ENCODE measurements around the gene PTPN4. TPM values are rescaled to one million over a fixed set of nuclear protein-coding genes. Genes with fewer than 3 reads are reported as not detected.

PTPN4 gene
- total and polyA plus RNA-seq, 10 of the 15 experiments (the other 5 are each of a cell fraction or from before 2014, with no cell fraction given) = 5.0 to 29.7 (median 23.7) TPM

DNA sequence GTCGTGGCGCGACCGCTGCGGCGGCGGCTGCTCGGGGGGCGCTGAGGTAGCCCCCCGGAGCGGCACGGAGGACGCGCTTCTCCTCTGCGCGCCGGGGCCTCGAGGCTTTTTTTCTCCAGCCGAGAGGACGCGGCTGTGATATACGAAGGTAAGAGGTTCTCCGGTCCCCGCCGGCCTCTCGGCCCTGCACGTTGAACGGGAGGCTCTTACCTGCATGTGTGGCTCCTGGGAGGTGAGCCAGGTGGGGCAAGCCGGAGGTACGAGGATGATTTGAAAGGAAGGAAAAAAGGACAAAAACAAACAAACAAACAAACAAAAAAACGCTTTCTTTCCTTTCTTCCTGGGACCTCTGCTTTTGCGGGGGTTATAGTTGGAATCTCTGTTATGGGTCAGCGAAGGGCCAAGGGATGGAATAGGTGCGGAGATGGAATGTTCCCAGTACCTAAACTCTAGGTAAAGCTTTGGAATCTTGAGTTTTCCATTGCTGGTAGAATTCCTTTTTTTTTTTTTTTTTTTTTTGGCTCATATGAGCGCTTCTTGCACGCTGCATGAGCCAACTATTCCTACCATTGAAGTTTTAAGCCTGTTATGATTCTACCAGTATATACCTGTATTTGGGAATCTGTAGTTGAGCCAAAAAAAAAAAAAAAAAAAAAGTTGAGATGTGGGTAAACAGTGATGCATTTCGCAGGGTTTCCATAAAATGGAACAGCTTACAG is 674 bp downstream of the PTPN4 start:
- ATAC-seq (peak; percentile 45), DNase-seq (ENCODE audit: low read depth, low spot score) (no peak), FAIRE-seq (no peak)
- Histone ChIP-seq H3K9me3 (replicated peaks; ENCODE audit: control insufficient read depth, insufficient read depth, low read length) (no peaks in the 10 kb centered on the region), H3K27ac (ENCODE audit: control insufficient read depth, insufficient read depth) (peak overlapping the region; percentile 85), H3K4me3 (peak overlapping the region; percentile 98), H3K36me3 (ENCODE audit: control insufficient read depth in 2 of 2, insufficient read depth in 2 of 2, low read length in 1 of 2) (no peaks in the 10 kb centered on the region), H4K20me1 (ENCODE audit: control insufficient read depth, insufficient read depth) (no peaks in the 10 kb centered on the region), H2AFZ (ENCODE audit: control insufficient read depth, low read depth, low read length) (peak overlapping the region; percentile 98), H3K79me2 (ENCODE audit: control insufficient read depth, insufficient read depth, low read length) (peaks cover 53% of the 10 kb centered on the region), H3K4me1 (ENCODE audit: control insufficient read depth, insufficient read depth, low read length) (no peaks in the 10 kb centered on the region), H3K27me3 (replicated peaks in 1 of 2; ENCODE audit: control insufficient read depth in 2 of 2, insufficient read depth in 2 of 2, low read length in 1 of 2) (no peaks in the 10 kb centered on the region), H3K9ac (ENCODE audit: control insufficient read depth, insufficient read depth, low read length) (peak overlapping the region; percentile 89), H3K4me2 (ENCODE audit: control insufficient read depth, insufficient read depth) (peak overlapping the region; percentile 61)
- RAD21 ChIA-PET (ENCODE audit: unreplicated experiment) = interaction anchor here (0.6 to 7.7 kb wide), 8 partner anchors 10 to 492 kb away, joined by 3 to 90 read pairs (median 4); partner anchors contain the start of gene RALB
- SMC1A ChIA-PET (ENCODE audit: uncharacterized antibody, unreplicated experiment) = interaction anchor here (1.0 to 2.2 kb wide), 10 partner anchors 8 to 415 kb away, joined by 3 to 14 read pairs (median 4); partner anchors contain the start of gene TMEM177
- TF ChIP-seq ASH2L (IDR thresholded peaks at IDR 0.05; ENCODE audit: borderline replicate concordance, low read depth) = 0 out of 2 replicates have a peak, but pooled peaks have one; percentile 70
- TF ChIP-seq ZNF217 (IDR thresholded peaks at IDR 0.05) = 0 out of 2 replicates have a peak, but pooled peaks have one; percentile 19
- TF ChIP-seq BHLHE40 (IDR thresholded peaks at IDR 0.05; ENCODE audit: borderline replicate concordance in 1 of 2, low read depth in 2 of 2, low read length in 1 of 2) = peak in 1 of 2 experiments; percentile 4; a peak in 1 of 4 replicates
- peak; percentile 10; the same call in 1 of the 2 replicates for TF ChIP-seq ZNF384 (IDR thresholded peaks at IDR 0.05; ENCODE audit: borderline replicate concordance, low read depth, low read length)
- TF ChIP-seq DPF2 (IDR thresholded peaks at IDR 0.05) = 0 out of 2 replicates have a peak, but pooled peaks have one; percentile 63
- TF ChIP-seq SREBF1 (IDR thresholded peaks at IDR 0.05; ENCODE audit: low read length) = no peak
- CTCF ChIA-PET = interaction anchor here (0.7 to 7.9 kb wide), 9 partner anchors 9 to 493 kb away, joined by 3 to 144 read pairs (median 7); no protein-coding TSS in a partner anchor
- under 1% methylated on average over 35 of the region's 37 CpGs for WGBS (ENCODE audit: insufficient coverage, insufficient replicate concordance, low lambda C conversion rate, missing lambda C conversion rate)
- BruUV-seq (replicated peaks) = TSS peak; percentile 67
- intact Hi-C loops (cut with micrococcal nuclease; ENCODE audit: unreplicated experiment) (loop anchor here (2.0 kb wide), 1 partner anchor 66 kb away; no protein-coding TSS in a partner anchor), in situ Hi-C loops (cut with MboI) (no loop called here)
- POLR2A ChIA-PET = interaction anchor here (0.8 to 1.6 kb wide), 4 partner anchors 9 to 492 kb away, joined by 3 to 5 read pairs (median 4); no protein-coding TSS in a partner anchor

All from GM12878 (cell line).